K562 (cell line): ENCODE results near the gene RASIP1. TPM values are rescaled to one million over a fixed set of nuclear protein-coding genes. Genes with fewer than 3 reads are reported as not detected.

Experiments used
- CGGBP1 ChIP-seq: fragments of 250-450 bp; sonication (Bioruptor Pico); IDR thresholded peaks from 2 replicates; pipeline ENCODE4 v1.9.0; 2021; ENCODE audit warnings: mild to moderate bottlenecking
- HDGF ChIP-seq: fragments of 450-650 bp; IDR thresholded peaks from 2 replicates; pipeline ENCODE4 v1.6.1; 2016
- HOXB6 ChIP-seq: fragments of 250-450 bp; sonication (Bioruptor Pico); IDR thresholded peaks from 2 replicates; pipeline ENCODE4 v1.5.1; 2022; ENCODE audit warnings: mild to moderate bottlenecking, borderline replicate concordance
- NBN ChIP-seq: fragments of 450-650 bp; IDR thresholded peaks from 2 replicates; pipeline ENCODE4 v1.6.1; 2016; ENCODE audit warnings: low read depth, mild to moderate bottlenecking
- PHF8 ChIP-seq: fragments of 200-600 bp; sonication (generic); IDR thresholded peaks from 2 replicates; pipeline ENCODE4 v1.6.1; 2012; ENCODE audit warnings: mixed run types, mild to moderate bottlenecking, inconsistent platforms, low read length, moderate library complexity, borderline replicate concordance
- PKNOX1 ChIP-seq: fragments of 450-650 bp; IDR thresholded peaks from 2 replicates; pipeline ENCODE4 v1.6.1; 2016
- SOX6 ChIP-seq: fragments of 450-650 bp; IDR thresholded peaks from 2 replicates; pipeline ENCODE4 v1.6.1; 2014; ENCODE audit warnings: mild to moderate bottlenecking
- THRA ChIP-seq: fragments of 450-650 bp; IDR thresholded peaks from 2 replicates; pipeline ENCODE4 v1.6.1; 2017; ENCODE audit warnings: mild to moderate bottlenecking, moderate library complexity
- ZNF518B ChIP-seq: fragments of 250-450 bp; sonication (Bioruptor Pico); IDR thresholded peaks from 2 replicates; pipeline ENCODE4 v1.5.0; 2021; ENCODE audit warnings: mild to moderate bottlenecking, moderate library complexity
- polyA plus RNA-seq, 8 experiments: library from polyadenylated mRNA; depleted of rRNA in 4 of 8; stranded (reverse) in 5 of 8; unstranded in 3 of 8; fragments of >200 nt; fragmentation: Nextera tagmentation in 2 of 8; fragmentation: Illumina TruSeq in 1 of 8; extraction: Ambion mirVana in 2 of 8; extraction: Trizol in 1 of 8; gene quantifications; 2 replicates each; pipeline versions ENCODE4 v1.2.1 to v1.2.3, GENCODE V29; 2011 to 2014; ENCODE audit warnings: inconsistent platforms in 1 of 8, missing spikeins in 1 of 8
- total RNA-seq, 7 experiments: library from RNA; depleted of rRNA in 6 of 7; stranded (reverse); fragments of >200 nt in 6 of 7; fragmentation: Illumina TruSeq in 2 of 7; extraction: Trizol in 2 of 7; gene quantifications; 2 replicates each; pipeline versions ENCODE4 v1.2.1 to v1.2.3, GENCODE V29; 2011 to 2021; ENCODE audit warnings: low replicate concordance in 1 of 7

RASIP1 gene
- total and polyA plus RNA-seq, 9 of the 15 experiments (the other 6 are each of a cell fraction or from before 2014, with no cell fraction given), result 0.20 to 4.7 (median 1.5) TPM

GRCh38 chr19:48713864-48714755, 26.3 kb downstream of the RASIP1 start (continued):
- TF ChIP-seq CGGBP1, result no peak
- TF ChIP-seq ZNF518B (CRISPR knock-in tag), result no peak
- TF ChIP-seq HDGF, result 0 out of 2 replicates have a peak, but pooled peaks have one; percentile 73
- no peak for TF ChIP-seq SOX6
- no peak for TF ChIP-seq HOXB6 (CRISPR knock-in tag)
- peak; percentile 77 for TF ChIP-seq PKNOX1
- peak; percentile 39; the same call in 1 of the 2 replicates for TF ChIP-seq PHF8
- no peak for TF ChIP-seq THRA
- no peak for TF ChIP-seq NBN
